GM19238 (cell line): ENCODE results near the gene PPP4C.
"Not testable (repeated sequence)": the region's sequence is repeated elsewhere in the genome, so short reads cannot be mapped to it uniquely, and the experiment has no call there.

Experiments used
- DNase-seq: peaks from one replicate; pipeline ENCODE4 v3.0.0; 2011; ENCODE audit warnings: low spot score; ENCODE audit not compliant: insufficient read length

PPP4C gene

DNA sequence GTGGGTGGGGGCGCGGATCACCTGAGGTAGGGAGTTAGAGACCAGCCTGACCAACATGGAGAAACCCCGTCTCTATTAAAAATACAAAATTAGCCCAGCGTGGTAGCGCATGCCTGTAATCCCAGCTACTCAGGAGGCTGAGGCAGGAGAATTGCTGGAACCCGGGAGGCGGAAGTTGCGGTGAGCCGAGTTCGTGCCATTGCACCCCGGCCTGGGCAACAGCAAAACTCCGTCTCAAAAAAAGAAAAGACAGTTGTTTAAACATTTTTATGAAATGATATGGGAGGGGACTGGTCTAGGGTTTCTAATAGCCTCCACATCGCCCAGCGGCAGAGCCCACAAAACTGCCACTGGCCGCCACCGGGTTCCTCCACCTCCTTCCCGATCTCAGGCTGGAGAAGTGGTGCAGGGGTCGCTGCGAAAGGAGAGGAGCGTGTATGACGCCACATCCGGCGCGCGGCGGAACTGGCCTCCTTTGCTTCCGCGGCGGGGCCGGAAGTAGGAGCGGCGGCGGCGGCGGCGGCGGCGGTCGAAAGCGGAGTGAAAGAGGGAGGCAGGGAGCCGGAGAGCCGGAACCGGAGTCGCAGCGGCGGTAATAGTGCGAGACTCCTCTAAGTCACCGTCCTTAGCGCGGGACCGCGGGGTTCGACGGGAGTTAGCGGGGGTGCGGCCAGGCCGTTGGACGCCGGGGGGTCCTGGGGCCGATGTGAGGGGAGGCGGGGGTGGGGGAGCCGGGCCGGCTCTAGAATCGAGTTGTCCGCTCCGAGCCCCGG lies at the start of gene PPP4C:
TSS of gene PPP4C (plus strand) at position 492 of the 773 bp plus-strand sequence. CDS start 384 bp downstream, outside the sequence.
- peak; percentile 97 for DNase-seq

DNA sequence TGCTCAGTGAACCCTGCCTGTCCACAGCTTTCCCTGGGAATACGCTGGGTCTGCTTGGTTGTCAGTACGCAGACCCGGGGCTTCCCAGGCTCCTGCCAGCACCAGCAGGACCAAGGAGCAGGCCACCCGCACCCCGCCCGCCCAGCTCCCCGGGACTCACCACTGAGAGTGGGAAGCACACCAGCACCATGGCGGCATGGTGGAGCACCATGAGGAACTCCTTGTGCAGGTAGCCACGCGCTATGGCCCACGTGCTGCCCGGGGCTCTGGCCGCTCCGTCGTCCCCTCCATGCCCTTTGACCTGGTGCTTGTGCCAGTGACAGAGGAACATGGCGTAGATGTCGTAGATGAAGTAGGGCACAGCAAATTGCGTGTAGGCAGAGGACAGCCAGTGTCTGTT lies 49.3 kb upstream of the PPP4C start:
- DNase-seq: no peak

DNA sequence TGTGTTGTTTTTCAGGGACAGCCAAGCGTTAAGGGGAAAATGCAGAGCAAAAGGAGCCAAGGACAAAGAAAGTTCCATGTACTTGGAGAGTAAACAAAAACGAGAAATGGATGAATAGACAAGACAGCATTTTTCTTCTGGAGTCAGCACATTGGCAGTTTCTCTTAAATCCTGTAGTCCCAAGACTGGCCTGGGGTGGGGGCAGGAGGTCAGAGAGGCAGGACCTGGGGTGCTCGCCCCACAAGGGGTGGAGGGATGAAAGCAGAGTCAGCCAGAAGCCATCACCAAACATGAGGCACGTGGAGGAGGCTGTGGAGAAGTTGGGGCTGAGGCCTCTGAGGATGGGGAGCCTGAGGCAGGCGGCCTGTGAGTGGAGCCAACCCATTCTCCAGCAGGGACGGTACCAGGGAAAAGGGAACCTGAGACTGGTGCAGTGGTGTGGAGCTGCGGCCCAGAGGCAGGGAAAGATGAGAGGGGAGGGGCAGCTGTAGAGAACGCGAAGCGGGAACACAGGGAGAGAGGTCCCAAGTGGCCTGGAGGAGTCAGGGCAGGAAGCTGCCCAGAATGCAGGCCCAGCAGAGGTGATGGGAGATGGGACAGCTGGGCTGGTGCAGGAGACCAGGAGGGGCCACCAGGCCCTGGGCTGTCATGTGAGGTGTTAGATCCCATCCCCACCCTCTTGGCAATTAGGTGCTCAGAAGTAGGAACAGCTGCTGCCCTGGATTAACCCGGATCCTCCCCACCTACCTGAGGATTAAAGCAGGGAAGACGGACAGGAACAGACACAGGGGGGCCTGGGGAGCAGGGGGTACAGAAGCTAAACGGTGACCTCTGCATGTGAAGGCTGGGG lies 48.0 kb upstream of the PPP4C start:
- no peak for DNase-seq

DNA sequence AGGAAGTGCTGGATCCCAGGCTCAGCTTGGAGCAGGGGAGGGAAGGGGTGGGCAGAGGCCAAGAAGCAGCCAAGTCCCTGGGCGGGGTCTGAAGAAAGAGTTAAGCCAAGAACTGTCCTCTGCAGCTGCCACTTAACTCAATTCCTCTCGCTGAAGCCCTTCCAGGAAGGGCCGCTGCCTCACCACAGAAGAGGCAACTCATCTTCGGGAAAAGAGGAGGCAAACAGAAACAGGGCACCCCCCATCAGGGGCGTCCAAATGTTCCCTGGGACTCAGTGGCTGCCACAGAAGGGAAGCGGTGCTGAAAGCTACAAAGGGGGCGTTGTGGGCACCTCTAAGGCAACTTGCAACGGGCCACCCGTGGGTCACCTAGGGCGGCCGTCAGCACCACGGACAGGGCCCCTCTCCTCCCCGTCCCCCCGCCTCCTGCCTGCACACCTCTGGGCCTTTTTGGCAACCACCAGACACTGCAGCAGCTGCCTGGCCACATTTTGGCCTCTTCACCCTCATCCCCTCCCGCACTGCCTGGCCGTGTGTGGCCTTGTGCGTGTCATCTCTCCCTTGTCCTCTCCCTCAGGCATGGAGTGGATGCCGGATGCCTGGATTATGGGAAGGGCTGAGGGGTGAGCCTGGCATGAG lies 47.2 kb upstream of the PPP4C start:
- DNase-seq: no peak

DNA sequence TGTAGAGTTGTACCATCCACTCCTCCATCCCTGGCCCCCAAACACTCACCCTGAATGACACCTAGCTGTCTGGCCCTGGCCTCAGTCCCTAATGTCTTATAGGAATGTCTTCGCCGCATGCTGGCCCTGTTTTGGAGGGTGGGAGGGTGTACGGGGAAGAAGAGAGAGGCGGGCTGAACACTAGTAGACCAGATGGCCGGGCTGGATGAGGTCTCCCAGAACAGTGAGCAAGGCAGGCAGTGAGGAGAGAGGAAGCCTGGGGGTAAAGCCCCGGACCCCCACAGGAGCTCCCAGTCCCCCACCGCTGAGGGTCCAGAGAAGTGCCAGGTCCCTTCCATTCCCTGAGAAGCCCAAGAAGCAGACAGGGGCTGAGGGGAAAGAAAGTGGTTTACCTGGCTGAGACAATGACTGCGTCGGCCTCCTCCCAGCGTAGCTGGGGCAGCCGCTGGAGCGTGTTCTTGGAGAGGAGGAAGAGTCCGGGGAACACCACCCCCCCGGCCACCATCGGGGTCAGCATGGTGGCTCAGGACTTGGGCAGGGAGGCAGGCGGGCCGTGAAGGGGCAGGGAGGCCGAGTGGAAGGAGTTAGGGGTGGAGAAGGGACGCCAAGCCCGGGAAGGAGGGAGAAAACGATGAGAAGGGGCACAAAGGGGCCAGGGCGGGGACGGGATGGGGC lies 45.6 kb upstream of the PPP4C start:
- no peak for DNase-seq

DNA sequence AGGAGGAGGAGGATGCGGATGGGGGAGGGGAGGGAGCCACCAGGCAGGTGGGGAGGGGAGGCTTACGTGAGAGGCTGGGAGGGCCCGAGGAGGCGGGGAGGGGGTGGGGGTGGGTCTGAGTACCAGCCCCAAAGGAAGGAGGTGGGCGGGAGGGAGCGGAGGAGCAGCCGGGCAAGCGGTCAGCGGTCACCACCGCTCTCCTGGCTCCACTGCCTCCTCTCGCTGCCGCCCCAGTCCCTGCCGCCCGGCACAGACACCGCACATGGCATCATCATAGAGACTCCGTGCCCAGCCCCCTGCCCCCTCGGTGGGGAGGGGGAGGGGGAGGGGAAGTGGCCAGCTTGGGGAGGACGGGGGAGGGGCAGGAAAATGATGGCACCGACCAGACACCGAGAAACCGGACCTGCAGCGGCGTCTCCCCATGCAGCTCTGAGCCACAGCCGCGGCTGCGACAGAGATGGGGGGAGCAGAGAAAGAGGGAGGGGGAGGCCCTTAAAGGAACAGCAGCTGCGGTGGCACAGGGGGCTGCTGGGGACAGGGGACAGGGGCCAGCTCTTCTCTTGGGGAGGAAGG lies 44.9 kb upstream of the PPP4C start, which contains the start of gene TLCD3B:
TSS of gene TLCD3B (minus strand) at position 431 of the 573 bp plus-strand sequence. CDS start 744 bp downstream, outside the sequence.
- no peak for DNase-seq

DNA sequence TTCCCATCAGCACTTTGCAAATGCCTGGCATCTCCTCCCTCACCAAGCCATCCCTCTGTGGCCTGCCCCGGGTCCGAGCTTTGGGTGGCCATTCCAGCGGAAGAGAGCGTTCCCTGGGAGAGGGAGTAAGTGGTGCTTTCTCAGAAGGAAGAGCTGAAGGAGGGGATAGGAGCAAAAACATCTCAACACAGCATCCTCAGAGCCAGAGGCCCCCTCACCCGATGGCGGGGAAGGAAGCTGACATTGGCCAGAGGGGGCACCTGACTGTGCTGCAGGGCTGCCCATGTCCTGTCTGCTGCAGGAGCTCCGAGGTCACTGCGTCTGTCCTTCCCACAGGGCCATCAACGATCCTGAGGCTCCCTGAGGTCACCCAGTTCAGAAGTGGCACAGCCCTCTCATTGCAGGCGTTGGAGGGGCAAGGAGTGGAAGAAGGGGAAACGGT lies 44.3 kb upstream of the PPP4C start:
- DNase-seq: no peak

DNA sequence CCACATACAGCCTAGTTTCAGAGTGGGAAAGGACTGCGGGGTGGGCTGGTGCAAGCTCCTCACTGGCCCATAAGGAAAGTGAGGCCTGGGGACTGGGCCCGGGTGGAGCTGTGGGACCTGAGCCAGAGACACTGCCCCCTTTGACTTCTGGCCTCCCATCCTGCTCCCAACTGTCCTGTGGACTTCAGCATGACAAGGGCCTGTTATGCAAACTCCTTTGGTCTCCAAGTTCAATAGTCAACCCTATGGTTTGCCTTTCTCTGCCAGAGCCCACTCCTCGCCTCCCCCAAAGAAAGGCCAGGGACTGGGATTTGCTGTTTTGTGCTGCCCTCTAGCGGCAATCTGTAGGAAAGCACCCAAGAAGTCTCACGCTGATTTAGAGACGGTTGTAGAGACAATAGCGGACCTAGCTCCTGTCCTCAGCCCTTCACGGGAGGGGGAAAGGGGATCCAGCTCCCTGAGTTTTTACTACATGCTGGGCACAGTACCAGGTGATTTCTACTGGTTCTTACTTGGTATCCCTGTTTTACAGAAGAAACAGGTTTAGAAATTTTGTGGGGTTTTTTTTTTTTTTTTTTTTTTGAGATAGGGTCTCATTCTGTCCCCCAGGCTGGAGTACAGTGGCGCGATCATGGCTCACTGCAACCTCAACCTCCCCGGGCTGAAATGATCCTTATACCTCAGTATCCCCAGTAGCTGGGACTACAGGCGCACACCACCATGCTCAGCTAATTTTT lies 43.5 kb upstream of the PPP4C start:
- peak; percentile 59 for DNase-seq

DNA sequence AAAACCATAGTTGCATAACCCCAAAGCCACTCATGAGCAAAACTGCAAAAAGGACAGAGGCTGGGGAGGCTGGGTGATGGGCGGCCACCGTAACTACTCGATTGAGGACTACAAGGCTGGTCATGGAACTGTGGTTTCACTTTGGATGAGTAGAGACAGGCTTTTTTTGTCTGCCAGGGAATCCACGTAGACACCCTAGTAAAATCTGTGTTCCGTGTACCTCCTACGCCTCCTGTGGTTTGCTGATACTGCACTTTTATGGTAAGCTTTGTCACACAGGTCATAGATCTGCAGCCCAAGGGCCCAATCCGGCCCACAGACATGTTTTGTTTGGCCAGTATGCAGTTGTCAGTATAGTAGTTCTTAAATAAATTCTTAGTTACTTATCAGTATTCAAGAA lies 42.5 kb upstream of the PPP4C start:
- no peak for DNase-seq

DNA sequence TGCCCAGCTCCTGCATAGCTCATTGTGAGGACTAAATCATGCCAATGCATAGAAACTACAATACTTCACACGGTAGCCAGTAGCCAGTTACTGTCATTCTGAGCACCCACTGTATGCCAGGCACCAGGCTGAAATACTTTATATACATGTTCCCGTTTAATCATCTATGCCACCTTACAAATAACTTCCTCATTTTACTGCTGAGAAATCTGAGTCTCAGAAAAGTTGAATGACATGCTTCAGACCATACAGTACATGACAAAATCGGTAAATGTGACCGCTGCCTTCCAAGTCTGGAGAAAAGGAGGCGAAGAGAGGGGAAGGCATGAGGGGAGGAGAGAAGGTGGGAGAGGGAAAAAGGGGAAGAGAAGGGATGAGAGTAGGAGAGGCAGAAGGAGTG lies 35.6 kb upstream of the PPP4C start:
- DNase-seq: no peak

DNA sequence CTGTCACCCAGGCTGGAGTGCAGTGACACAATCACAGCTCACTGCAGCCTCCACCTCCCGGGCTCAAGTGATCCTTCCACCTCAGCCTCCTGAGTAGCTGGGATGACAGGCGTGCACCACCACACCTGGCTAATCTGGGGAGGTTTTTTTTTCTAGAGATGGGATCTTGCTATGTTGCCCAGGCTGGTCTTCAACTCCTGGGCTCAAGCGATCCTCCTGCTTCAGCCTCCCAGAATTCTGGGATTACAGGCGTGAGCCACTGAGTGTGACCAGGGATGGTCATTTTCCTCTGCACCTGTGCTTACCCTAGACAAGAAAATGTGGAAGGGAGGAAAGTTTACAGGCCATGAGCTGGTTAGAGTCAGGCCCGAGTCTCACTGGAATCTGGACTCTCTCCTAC lies 35.1 kb upstream of the PPP4C start:
- DNase-seq: not testable (repeated sequence)

DNA sequence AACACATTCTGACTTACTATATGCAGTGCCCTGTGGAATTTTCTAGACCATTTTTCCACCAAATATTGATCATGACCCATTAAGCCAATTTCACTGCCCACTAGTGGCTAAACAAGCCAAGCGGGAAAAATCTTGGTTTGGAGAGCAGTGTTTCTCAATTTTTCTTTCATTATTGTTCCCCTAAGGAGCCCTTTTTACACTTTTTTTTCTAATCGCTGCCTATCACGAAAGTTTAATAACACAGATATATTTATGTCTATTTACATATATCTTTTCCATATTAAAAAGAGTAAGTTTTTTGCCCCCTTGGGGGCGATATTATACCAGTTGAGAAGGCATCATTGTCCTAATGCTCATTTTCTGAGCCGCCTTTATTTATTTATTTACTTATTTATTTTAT lies 34.0 kb upstream of the PPP4C start:
- DNase-seq: no peak

DNA sequence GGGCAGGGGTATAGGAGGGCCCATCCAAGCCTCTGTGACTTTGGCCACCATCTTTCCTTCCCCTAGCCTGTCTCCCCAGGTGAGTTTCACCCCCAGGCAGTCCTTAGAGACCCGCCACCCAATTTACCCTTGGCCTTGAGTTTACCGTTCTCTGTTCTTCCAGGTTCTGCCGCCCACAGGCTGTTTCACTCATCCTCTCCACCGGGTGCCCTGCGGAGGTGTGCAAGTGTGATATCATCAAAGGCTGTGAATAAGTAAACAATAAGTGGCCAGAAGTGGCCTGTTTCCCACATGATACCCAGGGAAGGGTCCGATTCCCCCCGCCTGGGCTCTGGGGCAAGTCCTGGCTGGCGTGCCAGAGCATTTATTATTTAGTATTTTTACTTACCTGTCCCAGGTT lies 29.6 kb upstream of the PPP4C start:
- DNase-seq: no peak

DNA sequence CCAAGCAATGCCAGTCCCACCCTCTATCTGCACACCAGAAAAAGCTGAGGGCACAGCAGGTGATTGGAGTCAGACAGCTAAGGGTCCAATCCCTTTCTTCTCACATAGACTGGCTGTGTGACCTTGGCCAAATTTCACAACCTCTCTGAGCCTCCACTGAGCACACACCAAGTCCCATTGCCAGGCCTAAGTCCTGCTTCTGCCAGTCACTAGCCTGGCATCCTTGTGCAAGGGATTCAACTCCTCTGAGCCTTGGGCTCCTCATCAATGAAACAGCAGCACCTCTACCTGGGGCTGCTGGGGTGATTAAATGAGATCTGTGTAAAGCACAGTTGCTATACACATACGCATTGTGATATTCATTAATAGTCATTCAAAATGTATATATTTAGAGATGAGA lies 29.2 kb upstream of the PPP4C start:
- no peak for DNase-seq

DNA sequence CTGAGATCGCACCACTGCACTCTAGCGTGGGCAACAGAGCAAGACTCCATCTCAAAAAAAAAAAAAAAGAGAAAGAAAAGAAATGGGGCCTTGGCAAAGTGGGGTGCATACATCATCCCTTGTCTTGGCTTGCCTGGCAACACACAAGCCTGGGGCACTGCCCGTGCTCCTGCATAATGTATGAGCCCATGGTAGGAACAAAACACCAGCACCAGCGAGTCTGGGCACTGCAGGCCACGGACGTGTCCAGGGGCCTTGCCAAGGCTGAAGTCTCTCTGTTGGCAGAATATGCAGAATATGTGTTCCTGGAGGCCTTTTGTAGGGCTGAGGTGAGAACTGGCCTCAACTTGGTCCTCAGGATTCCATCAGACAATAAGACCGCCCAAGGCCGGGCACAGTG lies 25.9 kb upstream of the PPP4C start:
- no peak for DNase-seq

DNA sequence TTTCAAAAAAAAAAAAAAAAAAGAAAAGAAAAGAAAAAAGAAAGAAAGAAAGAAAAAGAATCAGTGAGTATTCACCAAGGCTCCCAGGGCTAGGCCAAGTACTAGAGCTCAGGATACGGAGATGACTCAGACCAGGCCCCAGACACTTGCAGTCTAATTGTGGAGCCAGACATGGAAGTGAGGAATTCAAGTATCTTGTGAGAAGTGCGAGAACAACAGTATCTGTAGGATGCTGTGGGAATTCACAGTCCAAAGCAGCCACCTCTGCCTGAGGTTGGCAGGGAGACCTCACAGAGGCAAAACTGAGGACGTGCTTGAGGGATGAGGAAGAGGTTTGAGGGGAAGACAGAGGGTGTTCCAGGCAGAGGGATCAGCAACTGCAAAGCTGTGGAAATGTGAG lies 24.3 kb upstream of the PPP4C start:
- no peak for DNase-seq

DNA sequence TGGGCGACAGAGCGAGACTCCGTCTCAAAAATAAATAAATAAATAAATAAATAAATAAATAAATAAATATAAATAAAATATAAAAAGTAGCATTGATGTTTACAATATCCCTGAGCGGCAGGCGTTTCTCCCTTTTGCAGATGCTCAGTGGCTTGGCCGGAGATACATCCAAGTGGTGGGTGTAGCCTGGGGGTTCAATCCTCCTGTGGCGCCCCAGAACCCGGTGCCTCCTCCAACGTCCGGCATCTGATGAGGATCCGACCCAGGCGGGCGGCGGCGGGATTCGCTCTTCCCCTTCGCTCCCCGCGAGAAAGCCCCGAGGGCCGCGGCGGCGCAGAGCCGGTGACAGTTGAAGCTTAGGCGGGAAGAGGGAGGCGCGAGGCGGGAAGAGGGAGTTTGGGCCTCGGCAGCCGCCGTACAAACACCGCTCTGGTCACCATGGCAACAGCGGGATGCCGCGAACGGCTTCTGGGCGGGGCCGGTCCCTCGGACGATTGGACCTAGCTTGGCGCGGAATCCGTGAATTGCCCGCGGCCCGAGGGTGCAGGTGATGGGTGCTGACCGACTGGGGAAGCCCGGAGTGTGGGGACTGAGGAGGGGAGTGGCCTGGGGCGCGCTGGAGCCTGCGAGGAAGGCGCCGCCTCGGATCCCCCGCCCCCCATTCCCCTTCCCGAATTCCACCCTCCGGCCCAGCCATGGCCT lies 23.0 kb upstream of the PPP4C start:
- DNase-seq: peak; percentile 92

DNA sequence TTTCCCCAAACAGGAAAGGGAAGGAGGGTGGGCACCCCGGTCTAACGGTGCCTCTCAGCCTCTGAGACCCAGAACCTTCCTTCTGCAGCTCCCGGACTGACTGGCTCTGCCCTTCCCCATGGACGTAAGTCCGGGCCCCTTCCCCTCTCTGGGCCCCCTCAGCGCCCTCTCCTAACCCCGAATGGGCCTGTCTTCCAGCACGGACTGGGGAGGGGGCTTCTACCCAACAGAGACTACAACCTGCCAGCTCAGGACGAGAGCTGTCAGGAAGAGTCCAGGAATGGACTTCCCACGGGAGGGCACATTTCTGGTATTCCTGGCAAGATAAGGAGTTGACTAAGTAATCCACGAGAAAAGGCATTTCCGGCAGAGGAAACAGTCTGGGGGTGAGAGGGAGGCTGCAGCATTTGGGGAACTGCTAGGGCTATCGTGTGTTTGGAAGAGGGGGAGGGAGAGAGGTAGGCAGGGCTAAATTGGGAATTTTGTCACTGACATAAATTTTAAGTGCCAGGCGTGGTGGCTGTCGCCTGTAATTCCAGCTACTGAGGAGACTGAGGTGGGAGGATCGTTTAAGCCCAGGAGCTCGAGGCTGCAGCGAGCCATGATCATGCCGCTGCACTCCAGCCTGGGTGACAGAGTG lies 22.3 kb upstream of the PPP4C start:
- no peak for DNase-seq

DNA sequence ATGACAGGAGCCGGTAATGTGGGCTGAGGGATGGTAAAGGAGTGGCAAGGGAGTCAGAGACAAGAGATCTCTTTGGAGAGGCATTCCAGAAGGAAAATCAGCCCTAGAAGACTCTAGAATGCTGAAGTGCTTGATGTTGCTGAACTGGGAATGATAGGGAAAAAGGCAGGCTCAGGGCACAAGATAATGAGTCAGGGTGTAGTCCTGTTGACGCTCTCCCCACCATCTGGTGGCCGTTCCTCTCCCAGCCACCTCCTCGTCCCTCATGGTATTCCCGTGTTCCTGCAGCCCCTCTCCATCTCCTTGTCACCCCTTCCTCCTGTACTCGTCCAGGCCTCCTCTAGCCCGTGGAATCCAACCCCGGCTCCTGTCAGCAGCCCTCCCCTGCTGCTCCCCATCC lies 21.3 kb upstream of the PPP4C start:
- DNase-seq: no peak
